ENCODE results near the gene GFRAL.

DNA sequence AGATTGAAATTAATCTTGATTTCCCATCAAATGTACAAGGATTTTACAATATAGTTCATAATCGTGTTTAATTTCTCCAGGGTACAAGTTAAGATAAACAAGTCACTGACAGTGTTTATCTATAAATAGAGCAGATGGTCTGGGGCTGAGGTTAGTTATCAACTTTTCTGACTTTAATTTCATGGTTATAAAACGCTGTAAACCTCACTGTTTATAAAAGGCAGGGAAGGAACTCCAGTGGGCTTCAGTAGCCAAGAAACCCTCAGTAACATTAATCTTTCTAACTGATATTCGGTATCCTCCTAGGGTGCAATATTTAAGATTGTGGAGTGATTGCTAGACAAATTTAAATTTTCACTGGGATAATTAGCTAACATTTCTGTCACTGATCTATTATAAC is 68.6 kb downstream of the GFRAL start:
- TF ChIP-seq, protein P1, sequence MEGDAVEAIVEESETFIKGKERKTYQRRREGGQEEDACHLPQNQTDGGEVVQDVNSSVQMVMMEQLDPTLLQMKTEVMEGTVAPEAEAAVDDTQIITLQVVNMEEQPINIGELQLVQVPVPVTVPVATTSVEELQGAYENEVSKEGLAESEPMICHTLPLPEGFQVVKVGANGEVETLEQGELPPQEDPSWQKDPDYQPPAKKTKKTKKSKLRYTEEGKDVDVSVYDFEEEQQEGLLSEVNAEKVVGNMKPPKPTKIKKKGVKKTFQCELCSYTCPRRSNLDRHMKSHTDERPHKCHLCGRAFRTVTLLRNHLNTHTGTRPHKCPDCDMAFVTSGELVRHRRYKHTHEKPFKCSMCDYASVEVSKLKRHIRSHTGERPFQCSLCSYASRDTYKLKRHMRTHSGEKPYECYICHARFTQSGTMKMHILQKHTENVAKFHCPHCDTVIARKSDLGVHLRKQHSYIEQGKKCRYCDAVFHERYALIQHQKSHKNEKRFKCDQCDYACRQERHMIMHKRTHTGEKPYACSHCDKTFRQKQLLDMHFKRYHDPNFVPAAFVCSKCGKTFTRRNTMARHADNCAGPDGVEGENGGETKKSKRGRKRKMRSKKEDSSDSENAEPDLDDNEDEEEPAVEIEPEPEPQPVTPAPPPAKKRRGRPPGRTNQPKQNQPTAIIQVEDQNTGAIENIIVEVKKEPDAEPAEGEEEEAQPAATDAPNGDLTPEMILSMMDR (IDR thresholded peaks at IDR 0.05) = no peak
- TF ChIP-seq POLR2A (IDR thresholded peaks at IDR 0.05) = no peak
- TF ChIP-seq EP300 (IDR thresholded peaks at IDR 0.05) = no peak
